ENCODE results near the gene AKNA.

AKNA gene

DNA sequence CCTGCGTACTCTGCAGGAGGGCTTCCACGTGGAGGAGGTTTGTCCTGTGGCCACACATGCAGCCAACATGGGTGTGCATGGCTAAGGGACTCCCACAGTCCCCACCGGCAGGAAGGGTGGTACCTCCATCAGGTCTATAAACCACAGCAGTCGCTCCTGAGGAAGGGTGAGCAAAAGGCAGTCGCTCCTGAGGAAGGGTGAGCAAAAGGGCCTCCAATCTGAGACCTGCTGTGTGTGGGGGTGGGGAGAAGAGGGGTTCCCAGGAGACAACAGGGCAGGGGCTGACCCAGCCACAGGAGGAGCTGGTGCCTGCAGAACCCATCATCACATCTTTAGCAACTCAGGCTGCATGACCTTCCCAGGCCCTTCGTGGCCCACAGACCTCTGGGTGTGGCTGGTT lies 30.3 kb upstream of the AKNA start:
- no peak overlapping the region for H3K4me2 ChIP-seq (ENCODE audit: low read depth, low read length)
- H3K27me3 ChIP-seq (replicated peaks; ENCODE audit: insufficient read depth, low read length): no peaks in the 10 kb centered on the region
- no peaks in the 10 kb centered on the region for H3K9me2 ChIP-seq (replicated peaks; ENCODE audit: insufficient read depth, low read length)
- no peak overlapping the region for H3K27ac ChIP-seq (ENCODE audit: low read length)
- no peak overlapping the region for H2AFZ ChIP-seq (ENCODE audit: low read length)
- H3K9me3 ChIP-seq (replicated peaks; ENCODE audit: insufficient read depth, low read length): no peaks in the 10 kb centered on the region
- no peak overlapping the region for H3K4me3 ChIP-seq (ENCODE audit: low read length)
- no peaks in the 10 kb centered on the region for H3K4me1 ChIP-seq (ENCODE audit: low read length)
- H3K79me2 ChIP-seq (ENCODE audit: low read length): no peaks in the 10 kb centered on the region
- TF ChIP-seq EZH2phosphoT487 (IDR thresholded peaks at IDR 0.05; ENCODE audit: low read length): no peak
- no peak for TF ChIP-seq EZH2 (optimal IDR thresholded peaks at IDR 0.05; ENCODE audit: low read depth, low read length)
- no peak overlapping the region for H3K9ac ChIP-seq (ENCODE audit: low read length)
- no peaks in the 10 kb centered on the region for H3K36me3 ChIP-seq (replicated peaks; ENCODE audit: insufficient read depth, low read length)
- no peaks in the 10 kb centered on the region for H3F3A ChIP-seq (ENCODE audit: insufficient read depth, low read length)
- H4K20me1 ChIP-seq (ENCODE audit: insufficient read depth, low read length): no peaks in the 10 kb centered on the region
- DNase-seq: no peak

DNA sequence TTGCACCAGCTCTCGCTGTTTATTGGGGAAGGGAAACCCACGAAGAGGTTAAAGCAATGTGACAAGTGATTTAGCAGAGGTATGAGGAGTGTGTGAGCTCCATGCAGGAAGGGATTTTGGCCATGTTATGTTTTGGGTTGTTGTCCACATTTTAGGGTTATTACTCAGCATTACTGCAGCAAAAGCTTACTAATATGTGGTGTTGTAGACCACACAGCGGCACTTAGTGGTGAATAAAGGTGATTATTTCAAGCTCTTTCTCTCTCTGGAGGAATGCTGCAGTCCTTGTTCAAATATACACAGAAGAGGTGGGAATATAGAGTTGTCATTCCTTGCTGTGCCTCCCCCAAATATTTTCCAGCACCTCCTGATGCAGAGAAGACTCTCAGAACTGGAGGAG lies 29.7 kb upstream of the AKNA start:
- Histone ChIP-seq H3K4me1 (ENCODE audit: low read length) (no peaks in the 10 kb centered on the region), H3K79me2 (ENCODE audit: low read length) (no peaks in the 10 kb centered on the region), H3K4me3 (ENCODE audit: low read length) (no peak overlapping the region), H2AFZ (ENCODE audit: low read length) (no peak overlapping the region), H3K9ac (ENCODE audit: low read length) (no peak overlapping the region), H3F3A (ENCODE audit: insufficient read depth, low read length) (no peaks in the 10 kb centered on the region), H3K27me3 (replicated peaks; ENCODE audit: insufficient read depth, low read length) (no peaks in the 10 kb centered on the region), H4K20me1 (ENCODE audit: insufficient read depth, low read length) (no peaks in the 10 kb centered on the region), H3K36me3 (replicated peaks; ENCODE audit: insufficient read depth, low read length) (no peaks in the 10 kb centered on the region), H3K9me3 (replicated peaks; ENCODE audit: insufficient read depth, low read length) (no peaks in the 10 kb centered on the region), H3K27ac (ENCODE audit: low read length) (no peak overlapping the region), H3K9me2 (replicated peaks; ENCODE audit: insufficient read depth, low read length) (no peaks in the 10 kb centered on the region), H3K4me2 (ENCODE audit: low read depth, low read length) (no peak overlapping the region)
- DNase-seq: no peak
- TF ChIP-seq EZH2 (optimal IDR thresholded peaks at IDR 0.05; ENCODE audit: low read depth, low read length) (no peak), EZH2phosphoT487 (IDR thresholded peaks at IDR 0.05; ENCODE audit: low read length) (no peak)
- TF ChIP-seq, protein P1, sequence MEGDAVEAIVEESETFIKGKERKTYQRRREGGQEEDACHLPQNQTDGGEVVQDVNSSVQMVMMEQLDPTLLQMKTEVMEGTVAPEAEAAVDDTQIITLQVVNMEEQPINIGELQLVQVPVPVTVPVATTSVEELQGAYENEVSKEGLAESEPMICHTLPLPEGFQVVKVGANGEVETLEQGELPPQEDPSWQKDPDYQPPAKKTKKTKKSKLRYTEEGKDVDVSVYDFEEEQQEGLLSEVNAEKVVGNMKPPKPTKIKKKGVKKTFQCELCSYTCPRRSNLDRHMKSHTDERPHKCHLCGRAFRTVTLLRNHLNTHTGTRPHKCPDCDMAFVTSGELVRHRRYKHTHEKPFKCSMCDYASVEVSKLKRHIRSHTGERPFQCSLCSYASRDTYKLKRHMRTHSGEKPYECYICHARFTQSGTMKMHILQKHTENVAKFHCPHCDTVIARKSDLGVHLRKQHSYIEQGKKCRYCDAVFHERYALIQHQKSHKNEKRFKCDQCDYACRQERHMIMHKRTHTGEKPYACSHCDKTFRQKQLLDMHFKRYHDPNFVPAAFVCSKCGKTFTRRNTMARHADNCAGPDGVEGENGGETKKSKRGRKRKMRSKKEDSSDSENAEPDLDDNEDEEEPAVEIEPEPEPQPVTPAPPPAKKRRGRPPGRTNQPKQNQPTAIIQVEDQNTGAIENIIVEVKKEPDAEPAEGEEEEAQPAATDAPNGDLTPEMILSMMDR (IDR thresholded peaks at IDR 0.05; ENCODE audit: low read length): no peak

DNA sequence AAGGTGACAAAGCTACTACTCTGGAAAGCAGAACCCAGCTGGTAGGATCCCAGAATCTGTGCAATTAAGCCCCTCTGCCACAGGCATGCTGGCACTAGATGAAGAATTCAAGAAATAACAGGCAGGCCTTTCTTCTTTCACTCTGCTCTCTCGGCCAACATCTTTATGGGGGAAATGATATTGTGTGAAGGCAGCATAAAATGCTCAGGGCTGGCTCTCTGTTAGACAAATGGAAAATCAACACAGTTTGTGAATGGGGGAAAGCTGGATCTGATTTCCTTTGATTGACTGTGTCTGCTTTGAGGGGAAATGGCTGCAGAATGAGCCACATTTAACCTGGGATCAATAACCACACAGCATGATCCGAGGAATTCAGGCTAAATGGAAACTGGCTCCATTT lies 29.1 kb upstream of the AKNA start:
- H3F3A ChIP-seq (ENCODE audit: insufficient read depth, low read length): no peaks in the 10 kb centered on the region

DNA sequence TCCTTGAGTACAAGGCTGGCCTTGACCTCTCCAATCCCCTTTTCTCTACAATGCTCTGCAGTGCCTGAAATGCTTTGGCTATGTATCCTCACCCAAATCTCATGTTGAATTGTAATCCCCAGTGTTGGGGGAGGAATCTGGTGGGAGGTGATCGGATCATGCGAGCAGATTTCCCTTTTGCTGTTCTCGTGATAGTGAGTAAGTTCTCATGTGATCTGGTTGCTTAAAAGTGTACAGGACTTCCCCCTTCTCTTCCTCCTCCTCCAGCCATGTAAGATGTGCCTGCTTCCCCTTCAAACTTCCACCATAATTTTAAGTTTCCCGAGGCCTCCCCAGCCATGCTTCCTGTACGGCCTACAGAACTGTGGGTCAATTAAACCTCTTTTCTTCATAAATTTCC lies 28.5 kb upstream of the AKNA start:
- no peak for DNase-seq
- H3K27ac ChIP-seq (ENCODE audit: low read length): no peak overlapping the region
- no peaks in the 10 kb centered on the region for H3K9me2 ChIP-seq (replicated peaks; ENCODE audit: insufficient read depth, low read length)
- no peaks in the 10 kb centered on the region for H3F3A ChIP-seq (ENCODE audit: insufficient read depth, low read length)
- TF ChIP-seq EZH2 (optimal IDR thresholded peaks at IDR 0.05; ENCODE audit: low read depth, low read length) (no peak), EZH2phosphoT487 (IDR thresholded peaks at IDR 0.05; ENCODE audit: low read length) (no peak)
- TF ChIP-seq, protein P1 (IDR thresholded peaks at IDR 0.05; ENCODE audit: low read length): no peak
- H3K36me3 ChIP-seq (replicated peaks; ENCODE audit: insufficient read depth, low read length): no peaks in the 10 kb centered on the region
- H2AFZ ChIP-seq (ENCODE audit: low read length): no peak overlapping the region
- H3K9ac ChIP-seq (ENCODE audit: low read length): no peak overlapping the region
- H3K4me2 ChIP-seq (ENCODE audit: low read depth, low read length): no peak overlapping the region
- H3K27me3 ChIP-seq (replicated peaks; ENCODE audit: insufficient read depth, low read length): no peaks in the 10 kb centered on the region
- H3K4me1 ChIP-seq (ENCODE audit: low read length): no peaks in the 10 kb centered on the region
- H3K79me2 ChIP-seq (ENCODE audit: low read length): no peaks in the 10 kb centered on the region
- no peak overlapping the region for H3K4me3 ChIP-seq (ENCODE audit: low read length)
- H3K9me3 ChIP-seq (replicated peaks; ENCODE audit: insufficient read depth, low read length): no peaks in the 10 kb centered on the region
- no peaks in the 10 kb centered on the region for H4K20me1 ChIP-seq (ENCODE audit: insufficient read depth, low read length)

More for the DNA sequence above, 29.1 kb upstream of the AKNA start:
- Histone ChIP-seq H2AFZ (ENCODE audit: low read length) (no peak overlapping the region), H3K36me3 (replicated peaks; ENCODE audit: insufficient read depth, low read length) (no peaks in the 10 kb centered on the region), H3K9me2 (replicated peaks; ENCODE audit: insufficient read depth, low read length) (no peaks in the 10 kb centered on the region), H3K9me3 (replicated peaks; ENCODE audit: insufficient read depth, low read length) (no peaks in the 10 kb centered on the region), H3K4me2 (ENCODE audit: low read depth, low read length) (no peak overlapping the region), H3K4me3 (ENCODE audit: low read length) (no peak overlapping the region), H3K79me2 (ENCODE audit: low read length) (no peaks in the 10 kb centered on the region), H3K9ac (ENCODE audit: low read length) (no peak overlapping the region), H4K20me1 (ENCODE audit: insufficient read depth, low read length) (no peaks in the 10 kb centered on the region), H3K27me3 (replicated peaks; ENCODE audit: insufficient read depth, low read length) (no peaks in the 10 kb centered on the region), H3K27ac (ENCODE audit: low read length) (no peak overlapping the region), H3K4me1 (ENCODE audit: low read length) (no peaks in the 10 kb centered on the region)
- TF ChIP-seq, protein P1 (IDR thresholded peaks at IDR 0.05; ENCODE audit: low read length): no peak
- TF ChIP-seq EZH2 (optimal IDR thresholded peaks at IDR 0.05; ENCODE audit: low read depth, low read length): no peak
- no peak for TF ChIP-seq EZH2phosphoT487 (IDR thresholded peaks at IDR 0.05; ENCODE audit: low read length)
- DNase-seq: no peak
